ENCODE measurements around the gene RC3H2.

- no peak for TF ChIP-seq ZBTB43 (CRISPR knock-in tag; IDR thresholded peaks at IDR 0.05)
- TF ChIP-seq PRDM15 (CRISPR knock-in tag; IDR thresholded peaks at IDR 0.05), result no peak
- no peak for TF ChIP-seq E2F1 (CRISPR knock-in tag; IDR thresholded peaks at IDR 0.05)
- no peak for TF ChIP-seq CTCF (IDR thresholded peaks at IDR 0.05)
Observed at GRCh38 chr9:122815544-122815943, 89.6 kb downstream of the RC3H2 start.

Data from WTC11 (cell line).